HT1080 (cell line): Measurements from ENCODE around the gene FBRS. TPM values are rescaled to one million over a fixed set of nuclear protein-coding genes. Genes with fewer than 3 reads are reported as not detected.
"Not testable (repeated sequence)": the region's sequence is repeated elsewhere in the genome, so short reads cannot be mapped to it uniquely, and the experiment has no call there.

Source experiments
- DNase-seq: peaks from one replicate; pipeline ENCODE4 v3.0.0-alpha.2; 2015; ENCODE audit warnings: low read depth
- total RNA-seq: library from RNA; depleted of rRNA; stranded (reverse); fragments of >200 nt; shearing (Covaris generic); gene quantifications from 2 replicates; pipeline ENCODE4 v1.2.3, GENCODE V29; 2014

The FBRS gene
- total RNA-seq, 1 experiment from 2014 or later = 20.0 TPM

DNA sequence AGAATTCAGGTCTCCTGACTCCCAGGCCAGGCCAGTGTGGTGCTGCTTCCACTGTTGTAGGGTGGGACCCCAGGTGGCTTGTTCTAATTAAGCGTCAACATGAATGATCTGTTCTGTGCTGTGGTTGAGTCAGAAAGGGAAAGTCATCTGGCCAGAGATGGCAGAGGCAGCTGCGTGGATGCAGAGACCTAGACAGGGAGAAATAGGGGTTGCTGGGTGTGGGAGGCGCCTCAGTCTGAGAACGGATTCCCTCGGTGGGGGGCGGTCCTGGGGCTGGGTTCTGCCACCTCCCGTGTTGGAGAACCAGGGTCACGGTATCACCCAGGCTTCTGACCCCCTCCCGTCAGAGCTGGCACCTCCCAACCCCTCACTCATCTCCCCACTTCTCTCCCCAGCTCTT, 5.6 kb downstream of the FBRS start:
- no peak for DNase-seq

DNA sequence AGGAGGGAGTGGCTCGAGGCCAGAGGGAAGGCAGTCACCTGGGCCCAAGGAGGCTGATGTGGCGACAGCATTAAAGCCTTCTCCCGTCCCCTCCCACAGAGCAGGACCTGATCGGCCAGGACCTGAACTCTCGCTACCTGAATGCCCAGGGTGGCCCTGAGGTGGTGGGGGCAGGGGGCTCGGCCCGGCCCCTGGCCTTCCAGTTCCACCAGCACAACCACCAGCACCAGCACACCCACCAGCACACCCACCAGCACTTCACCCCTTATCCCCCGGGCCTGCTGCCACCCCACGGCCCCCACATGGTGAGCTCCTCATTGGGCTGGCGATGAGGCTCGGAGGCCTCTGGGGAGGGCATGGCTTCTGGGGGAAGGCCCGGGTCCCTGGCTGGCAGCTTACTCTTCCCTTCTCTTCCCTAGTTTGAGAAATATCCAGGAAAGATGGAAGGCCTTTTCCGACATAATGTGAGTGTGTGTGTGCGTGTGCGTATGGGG, 6.4 kb downstream of the FBRS start:
- no peak for DNase-seq

DNA sequence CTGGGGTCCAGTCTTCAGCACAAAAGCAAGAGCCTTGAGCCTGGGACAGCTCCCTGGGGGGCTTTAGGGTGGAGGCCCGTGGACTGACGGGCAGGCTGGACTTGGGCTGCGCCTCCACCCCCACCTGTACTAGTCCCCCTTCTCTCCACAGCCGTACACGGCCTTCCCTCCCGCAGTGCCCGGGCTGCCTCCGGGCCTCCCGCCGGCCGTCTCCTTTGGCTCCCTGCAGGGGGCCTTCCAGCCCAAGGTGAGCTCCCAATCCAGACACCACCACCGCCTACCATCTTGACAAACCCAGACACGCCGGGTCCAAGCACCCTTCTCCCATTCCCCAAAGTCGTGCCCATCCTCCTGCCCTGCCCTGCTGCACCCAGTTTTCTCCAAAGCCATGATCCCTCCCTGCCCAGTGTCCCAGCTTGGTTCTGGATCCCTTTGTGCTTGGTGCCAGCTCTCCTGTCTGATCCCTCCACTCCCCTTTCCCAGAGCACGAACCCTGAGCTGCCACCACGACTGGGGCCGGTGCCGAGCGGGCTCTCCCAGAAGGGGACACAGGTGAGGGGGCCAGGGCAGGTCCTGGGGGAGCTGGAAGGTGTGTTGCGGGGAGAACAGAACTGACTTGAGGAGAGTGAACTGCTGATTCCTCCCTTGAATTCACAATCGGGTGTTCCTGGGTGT, 7.1 kb downstream of the FBRS start:
- no peak for DNase-seq

DNA sequence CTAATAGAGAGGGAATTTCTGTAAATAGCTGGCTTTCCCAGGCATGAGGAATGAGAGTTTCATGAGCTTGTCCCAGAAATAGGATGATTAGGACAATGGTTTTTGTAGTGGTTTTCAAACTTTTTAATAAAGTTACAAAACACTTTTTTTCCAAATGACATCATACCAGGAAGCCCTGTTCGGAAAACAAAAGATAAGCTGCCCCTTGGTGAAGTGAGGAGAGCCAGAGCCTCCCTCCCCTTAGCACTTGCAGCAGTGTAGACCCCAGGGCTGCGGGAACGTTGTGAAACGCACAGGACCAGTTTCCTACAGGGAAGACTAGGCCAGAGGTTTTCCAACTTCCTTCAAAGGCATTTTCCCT, 7.6 kb downstream of the FBRS start:
- DNase-seq = no peak

DNA sequence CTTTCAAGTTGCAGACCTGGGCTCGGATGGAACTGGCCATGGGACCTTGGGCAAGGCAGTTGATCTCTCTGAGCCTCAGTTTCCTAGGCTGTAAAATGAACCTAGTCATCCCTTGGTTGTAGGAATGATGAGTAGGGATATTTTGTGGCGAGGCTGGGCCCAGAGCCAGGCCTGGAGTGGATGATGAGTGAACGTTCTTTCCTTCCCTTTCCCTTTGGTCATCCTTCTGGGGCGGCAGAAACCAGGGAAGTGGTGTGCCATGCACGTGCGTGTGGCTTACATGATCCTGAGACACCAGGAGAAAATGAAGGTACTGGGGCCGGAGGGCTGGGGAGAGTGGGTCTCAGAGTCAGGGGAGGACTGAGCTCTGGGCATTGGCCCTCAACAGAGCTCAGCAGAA, 8.4 kb downstream of the FBRS start:
- no peak for DNase-seq

DNA sequence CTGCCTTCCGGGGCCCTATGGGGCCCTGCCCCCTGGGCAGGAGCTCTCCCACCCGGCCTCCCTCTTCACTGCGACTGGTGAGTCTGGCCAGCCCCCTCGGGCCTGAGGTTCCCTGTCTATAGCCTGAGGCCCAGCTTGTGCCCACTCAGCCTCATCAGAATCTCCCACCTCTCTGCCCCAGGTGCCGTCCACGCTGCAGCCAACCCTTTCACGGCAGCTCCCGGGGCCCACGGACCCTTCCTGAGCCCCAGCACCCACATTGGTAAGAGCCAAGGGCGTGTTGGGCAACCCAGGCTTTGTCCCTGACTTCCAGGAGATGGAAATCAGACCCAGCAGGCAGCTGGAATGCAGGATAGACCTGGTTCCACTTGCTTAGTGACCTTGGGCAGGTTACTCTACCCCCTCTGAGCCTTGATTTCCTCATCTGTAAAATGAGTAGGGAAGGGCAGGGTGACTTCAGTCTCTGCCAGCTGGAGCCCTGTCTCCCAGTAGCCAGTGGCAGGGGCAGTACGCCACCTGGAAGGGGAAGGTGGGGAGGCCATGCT, 9.2 kb downstream of the FBRS start:
- DNase-seq = no peak

DNA sequence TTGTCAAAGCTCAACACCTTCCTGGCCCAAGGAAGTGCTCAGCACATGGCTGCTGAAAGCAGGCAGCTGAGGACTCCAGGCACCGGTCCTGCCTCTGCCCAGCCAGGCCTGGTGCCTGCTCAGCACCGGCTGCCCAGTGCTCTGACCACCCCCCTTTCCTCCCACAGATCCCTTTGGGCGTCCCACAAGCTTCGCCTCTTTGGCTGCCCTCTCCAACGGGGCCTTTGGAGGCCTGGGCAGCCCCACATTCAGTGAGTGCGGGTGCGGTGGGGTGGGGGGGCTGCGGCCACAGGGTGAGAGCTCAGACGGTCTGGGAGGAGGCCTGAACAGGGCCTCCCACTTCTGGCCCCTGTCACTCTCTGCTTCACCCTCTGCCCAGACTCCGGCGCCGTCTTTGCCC, 10.2 kb downstream of the FBRS start:
- DNase-seq = no peak

DNA sequence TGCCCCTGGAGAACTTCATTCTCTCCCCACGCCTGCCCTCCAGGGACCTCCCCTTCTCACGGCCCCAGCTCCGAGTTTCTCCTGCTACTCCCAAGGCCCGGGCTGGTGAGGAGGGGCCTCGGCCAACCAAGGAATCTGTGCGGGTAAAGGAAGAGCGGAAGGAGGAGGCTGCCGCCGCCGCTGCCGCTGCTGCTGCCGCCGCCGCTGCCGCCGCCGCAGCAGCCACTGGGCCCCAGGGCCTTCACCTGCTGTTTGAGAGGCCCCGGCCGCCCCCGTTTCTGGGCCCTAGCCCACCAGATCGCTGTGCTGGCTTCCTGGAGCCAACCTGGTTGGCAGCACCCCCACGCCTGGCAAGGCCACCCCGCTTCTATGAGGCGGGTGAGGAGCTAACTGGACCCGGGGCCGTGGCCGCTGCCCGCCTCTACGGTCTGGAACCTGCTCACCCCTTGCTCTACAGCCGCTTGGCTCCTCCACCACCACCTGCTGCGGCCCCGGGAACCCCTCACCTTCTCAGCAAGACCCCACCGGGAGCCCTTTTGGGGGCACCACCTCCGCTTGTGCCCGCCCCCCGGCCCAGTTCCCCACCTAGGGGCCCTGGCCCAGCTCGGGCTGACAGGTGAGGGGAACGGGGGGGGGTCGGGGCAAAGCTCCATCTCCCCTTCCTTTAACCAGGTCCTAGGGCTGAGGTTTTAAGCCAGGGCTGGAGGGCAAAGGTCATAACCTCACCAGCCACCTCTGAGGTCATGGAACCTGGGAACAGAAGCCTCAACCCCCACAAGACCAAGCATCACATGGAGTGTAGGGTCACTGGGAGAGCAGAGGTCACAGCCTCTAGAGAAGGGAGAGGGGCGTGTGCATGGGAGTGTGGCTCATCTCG, 11.0 kb downstream of the FBRS start:
- DNase-seq = no peak

DNA sequence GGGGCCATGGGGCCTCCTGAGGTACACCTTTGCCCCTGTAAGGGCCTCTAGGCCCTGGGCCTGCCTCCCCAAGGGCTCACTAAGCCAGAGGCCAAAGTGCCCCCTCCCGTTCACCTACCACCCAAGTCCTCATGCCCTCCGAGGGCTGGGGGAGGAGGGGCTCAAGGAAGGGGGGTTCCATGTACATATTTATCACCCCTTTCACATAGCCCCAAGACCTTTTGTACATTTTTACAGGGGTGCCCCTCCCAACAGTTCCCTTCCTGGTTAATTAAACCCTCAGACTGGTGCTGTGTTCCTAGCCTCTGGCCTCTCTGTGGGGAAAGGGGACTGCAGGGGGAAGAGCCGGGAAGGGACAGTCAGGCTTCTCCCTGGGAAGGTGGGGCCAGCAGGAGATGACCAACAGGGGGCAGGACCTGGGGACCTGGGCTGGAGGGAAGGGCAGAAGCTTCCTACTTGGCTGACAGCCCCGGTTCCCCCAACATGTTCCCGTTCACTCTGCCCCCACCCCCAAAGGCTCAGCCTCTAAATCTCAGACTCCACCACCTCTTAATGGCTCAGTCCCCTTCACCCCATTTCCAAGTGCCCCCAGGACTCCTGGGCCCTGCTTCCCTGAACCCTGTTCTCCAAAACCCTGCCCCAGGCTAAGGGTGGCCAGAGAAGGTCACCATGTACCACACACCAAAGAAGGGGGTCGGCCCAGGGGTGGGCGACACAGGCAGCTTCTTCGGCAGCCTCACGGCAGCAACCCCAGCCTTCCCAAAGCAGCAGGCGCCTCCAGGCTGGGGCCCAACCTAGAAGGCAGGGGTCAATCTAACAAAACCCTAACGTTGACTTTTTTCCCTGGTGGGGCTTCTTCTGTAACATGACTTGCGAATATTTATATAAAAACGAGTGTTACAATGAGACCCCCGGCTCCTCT, 11.9 kb downstream of the FBRS start:
- no peak for DNase-seq

DNA sequence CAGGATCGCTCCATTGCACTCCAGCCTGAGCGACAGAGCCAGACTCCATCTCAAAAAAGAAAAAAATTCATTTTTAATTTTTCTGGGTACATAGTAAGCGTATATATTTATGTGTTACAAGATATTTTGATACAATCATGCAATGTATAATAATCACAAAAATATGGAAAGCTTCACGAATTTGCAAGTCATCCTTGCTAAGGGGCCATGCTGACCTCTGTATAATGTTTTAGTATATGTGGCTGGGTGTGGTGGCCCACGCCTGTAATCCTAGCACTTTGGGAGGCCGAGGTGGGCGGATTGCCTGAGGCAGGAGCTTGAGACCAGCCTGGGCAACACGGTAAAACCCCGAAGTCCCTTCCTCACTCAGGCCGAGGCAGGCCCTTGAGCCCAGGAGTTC, 16.9 kb downstream of the FBRS start:
- no peak for DNase-seq

DNA sequence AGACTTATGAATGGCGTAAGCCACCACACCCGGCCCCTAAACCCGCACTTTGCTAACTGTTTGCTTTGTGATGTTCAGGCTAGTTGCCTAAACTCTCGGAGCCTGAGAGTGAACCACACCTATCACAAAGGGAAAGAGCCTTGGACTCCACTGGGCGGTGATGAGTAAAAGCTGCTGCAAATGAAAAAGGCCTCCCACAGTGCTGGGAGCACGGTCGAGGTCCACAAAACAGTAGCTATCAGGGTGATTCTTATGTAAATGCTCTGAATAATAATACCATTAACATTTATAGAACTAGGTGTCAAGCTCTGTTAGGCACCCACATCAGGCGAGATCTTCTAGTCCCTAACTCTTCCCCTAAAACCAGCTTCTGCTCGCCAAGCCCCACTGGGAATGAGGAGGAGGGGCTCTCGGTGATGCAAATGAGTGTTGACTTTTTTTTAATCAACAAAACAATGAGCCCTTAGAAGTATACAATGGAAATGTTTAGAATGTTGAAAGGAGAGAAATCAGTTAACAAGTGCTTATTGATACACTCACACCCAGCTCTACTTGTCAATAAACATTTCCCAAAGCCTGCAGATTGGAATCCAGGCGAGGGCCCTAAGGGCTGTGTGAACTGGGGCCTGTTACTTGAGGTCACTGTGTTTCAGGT, 19.8 kb downstream of the FBRS start:
- DNase-seq = no peak

DNA sequence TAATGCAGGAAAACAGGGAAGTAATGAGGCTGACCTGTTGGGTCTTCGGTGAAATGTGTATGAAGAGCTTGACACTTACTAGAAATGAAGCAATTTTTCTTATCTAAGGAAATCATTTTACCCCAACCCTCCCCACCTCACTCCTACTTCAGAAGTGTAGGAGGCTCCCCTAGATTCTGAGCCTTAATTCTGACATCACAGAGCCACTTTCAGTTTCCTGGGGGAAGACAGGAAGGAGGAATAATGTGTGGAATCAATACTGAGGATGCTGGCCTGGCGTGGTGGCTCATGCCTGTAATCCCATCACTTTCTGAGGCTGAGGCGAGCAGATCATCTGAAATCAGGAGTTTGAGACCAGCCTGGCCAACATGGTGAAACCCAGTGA, 20.3 kb downstream of the FBRS start:
- DNase-seq = no peak

DNA sequence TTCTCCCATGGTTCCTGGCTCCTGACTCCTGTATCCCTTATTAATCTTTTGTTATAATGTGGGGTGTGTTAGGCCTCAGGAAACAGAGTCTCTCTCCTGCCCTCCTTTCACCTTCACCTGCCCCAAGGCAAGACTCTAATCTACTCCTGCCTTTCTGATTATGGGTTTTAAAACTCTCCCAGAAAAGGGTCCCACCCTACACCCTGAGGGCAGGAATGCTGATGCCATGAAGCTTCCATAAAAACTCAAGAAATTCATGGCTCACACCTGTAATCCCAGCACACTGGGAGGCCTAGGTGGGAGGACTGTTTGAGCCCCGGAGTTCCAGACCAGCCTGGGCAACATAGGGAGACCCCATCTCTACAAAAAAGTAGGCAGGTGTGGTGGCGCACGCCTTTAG, 22.1 kb downstream of the FBRS start:
- DNase-seq = no peak

DNA sequence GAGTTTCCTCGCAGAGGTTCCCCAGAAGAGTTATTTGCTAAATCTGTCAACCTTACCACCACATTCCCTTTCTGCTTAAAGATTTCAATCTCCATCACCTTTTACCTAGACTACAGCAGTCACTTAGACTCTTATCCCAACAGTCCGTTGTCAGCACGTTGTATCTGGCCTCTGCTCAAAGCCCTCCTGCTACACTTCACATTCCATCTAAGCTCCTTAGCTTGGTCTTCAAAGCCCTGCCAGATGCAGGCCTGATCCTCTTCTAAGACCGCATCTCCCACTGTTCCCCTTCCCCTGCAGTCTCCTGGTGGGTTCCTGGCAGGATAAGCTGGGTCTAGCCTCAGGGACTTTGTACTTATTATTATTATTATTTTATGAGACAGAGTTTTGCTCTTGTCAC, 30.5 kb downstream of the FBRS start:
- no peak for DNase-seq

DNA sequence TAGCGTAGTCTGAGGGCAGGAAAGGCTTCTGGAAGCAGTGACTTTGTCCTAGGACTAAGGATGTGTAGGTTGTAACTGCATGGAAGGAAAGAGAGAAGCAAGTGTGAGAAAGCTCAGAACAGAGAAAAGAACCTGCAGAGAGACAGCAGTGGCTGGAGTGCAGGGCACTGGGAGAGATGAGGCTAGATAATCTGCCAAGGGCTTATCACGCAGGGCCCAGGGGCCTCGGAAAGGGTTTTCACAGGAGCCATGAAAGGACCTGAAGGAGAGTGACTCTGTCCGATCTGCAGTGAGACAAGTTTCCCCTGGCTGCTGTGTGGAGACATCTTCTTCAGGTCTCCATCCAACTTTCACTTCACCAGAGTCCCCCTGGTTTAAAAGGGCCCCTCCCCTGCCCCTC, 33.7 kb downstream of the FBRS start:
- DNase-seq = no peak

DNA sequence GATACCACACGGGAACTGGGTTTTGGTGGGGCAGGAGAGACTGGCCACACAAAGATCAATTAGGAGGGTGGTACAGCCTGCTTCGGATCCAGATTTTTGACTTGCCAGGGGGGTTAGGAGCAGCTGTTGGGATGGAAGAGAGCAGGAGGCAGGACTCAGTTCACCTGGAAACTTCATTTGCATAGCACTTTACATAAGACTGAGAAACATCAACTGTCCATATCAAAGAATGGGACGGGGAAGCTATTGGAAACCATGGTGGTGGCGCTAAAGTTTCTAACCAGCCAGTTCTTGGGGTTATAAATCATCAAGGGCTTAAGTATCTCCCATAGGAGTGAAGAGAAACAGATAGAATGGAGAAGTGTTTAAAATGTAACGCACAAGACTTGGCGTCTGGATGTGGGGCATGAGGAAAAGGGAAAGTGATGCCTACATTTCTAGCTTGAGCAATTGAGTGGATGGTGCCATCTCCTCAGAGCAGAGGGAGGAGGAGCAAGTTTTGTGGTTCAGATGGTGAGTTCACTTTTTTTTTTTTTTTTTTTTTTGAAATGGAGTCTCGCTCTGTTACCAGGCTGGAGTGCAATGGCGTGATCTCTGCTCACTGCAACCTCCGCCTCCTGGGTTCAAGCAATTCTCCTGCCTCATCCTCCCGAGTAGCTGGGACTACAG, 34.3 kb downstream of the FBRS start:
- DNase-seq = no peak

DNA sequence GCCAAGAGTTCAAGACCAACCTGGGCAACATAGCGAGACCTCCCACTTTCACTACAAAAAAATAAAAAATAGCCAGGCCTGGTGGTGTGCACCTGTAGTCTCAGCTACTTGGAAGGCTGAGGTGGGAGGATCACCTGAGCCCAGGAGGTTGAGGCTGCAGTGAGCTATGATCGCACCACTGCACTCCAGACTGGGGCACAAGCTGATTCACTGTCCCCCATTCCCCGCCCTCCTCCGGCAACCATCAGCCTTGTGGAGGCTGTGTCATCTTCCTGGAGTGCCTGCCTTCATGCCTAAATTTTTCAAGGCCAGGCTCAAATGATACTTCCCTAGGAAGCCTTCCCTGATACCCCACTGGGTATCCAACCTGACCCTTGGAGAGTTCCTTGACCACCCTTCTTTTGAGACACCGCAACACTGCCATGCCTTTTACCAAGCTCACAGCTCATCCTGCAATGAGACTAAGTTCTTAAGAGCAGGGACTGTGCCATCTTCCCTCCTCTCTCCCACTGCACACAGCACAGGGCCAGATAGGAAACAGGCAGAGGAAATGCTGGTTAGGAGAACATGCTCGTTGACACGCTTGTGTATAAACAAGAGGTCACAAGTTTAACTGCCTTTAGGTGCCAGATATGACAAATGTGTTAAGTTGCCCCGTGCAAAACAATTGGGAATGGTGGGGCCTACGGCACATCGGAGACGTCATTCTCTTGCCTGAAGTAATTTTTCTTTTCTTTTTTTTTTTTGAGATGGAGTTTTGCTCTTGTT, 36.9 kb downstream of the FBRS start:
- DNase-seq = no peak

DNA sequence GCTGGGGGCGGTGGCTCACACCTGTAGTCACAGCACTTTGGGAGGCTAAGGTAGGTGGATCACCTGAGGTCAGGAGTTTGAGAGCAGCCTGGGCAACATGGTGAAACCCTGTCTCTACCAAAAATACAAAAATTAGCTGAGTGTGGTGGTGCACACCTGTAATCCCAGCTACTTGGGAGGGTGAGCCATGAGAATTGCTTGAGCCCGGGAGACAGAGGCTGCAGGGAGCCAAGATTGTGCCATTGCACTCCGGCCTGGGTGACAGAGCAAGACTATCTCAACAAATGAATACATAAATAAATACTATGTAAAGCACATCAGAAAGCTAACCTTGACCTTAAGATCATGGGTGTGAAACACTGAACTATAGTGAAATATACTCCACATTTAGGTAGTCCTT, 38.4 kb downstream of the FBRS start:
- DNase-seq = not testable (repeated sequence)

DNA sequence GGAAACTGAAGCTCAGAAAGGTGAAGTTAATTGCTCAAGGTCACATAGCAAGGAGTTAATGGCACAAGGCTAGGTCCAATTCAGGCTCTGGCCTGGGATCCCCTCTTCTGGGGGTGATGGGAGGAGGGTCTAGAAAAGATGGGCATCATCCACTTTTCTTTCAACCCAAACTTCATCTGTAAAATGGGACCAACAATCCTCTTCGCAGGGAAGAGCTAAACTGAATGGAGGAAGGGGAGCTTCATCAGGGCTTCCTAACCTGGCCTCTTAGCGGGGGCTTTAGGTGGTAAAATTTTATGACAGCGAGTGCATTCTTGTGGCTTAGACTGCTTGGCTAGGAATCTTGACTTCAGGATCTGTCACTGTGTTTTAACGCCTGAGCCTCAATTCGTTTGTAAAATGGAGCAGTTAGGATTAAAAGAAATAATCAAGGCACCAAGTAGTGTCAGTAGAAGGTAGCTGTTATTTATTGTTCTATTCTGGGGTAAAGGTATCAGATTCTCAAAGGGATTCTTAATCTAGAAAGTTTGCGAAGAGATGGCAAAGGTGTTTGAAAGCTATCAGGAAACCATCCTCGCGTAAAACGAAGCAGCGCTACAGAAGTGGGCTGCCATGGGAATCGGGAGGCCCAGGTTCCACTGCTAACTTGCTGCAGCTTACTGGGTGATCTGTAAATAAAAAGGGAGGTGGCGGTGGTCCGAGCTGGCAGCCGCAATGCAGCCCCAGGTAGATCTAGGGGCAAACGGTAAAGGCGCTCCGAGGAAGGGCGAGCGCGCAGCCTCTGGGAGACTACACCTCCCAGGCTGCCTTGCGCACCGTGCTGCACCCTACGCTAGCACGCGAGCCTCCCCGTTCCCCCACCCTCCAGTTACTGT, 39.3 kb downstream of the FBRS start:
- DNase-seq = no peak
